SK-N-SH (cell line): ENCODE measurements around the gene MLIP. TPM values are rescaled to one million over a fixed set of nuclear protein-coding genes. Genes with fewer than 3 reads are reported as not detected.
"Not testable (repeated sequence)": the region's sequence is repeated elsewhere in the genome, so short reads cannot be mapped to it uniquely, and the experiment has no call there.

Experiments
- CTCF ChIA-PET: fragments of 300-600, 350-600 bp; formaldehyde crosslinking; extraction: SDS; loops from one replicate; lab custom pipeline; 2021; lab: Yijun Ruan, JAX
- POLR2A ChIA-PET: fragments of 350-600 bp; sonication (Branson Sonifier 250); formaldehyde crosslinking; extraction: SDS; loops from one replicate; lab custom pipeline; 2020; ENCODE audit warnings: antibody characterized with exemption, inconsistent platforms; lab: Yijun Ruan, JAX
- DNase-seq: peaks from one replicate; pipeline ENCODE4 v3.0.0; 2012
- H2AFZ ChIP-seq: fragments of 200-600 bp; sonication (generic); 2 replicates; pipeline ENCODE4 v1.8.1; 2016; ENCODE audit warnings: antibody characterized with exemption, mild to moderate bottlenecking, low read depth
- H3F3A ChIP-seq: fragments of 200-600 bp; sonication (generic); replicated peaks from 2 replicates; pipeline ENCODE3; 2016; ENCODE audit warnings: antibody characterized with exemption, mild to moderate bottlenecking; ENCODE audit not compliant: insufficient read depth
- H3K27ac ChIP-seq, 2 experiments: fragments of 200-500 bp in 1 of 2; fragments of 200-600 bp in 1 of 2; sonication (Bioruptor generic) in 1 of 2; sonication (generic), shearing (Covaris generic) in 1 of 2; 2 replicates each; pipeline versions ENCODE4 v1.5.1 to v1.6.1; 2014 to 2016; ENCODE audit warnings: low read depth in 2 of 2, inconsistent platforms in 1 of 2, low read length in 1 of 2, mild to moderate bottlenecking in 1 of 2, mixed read lengths in 1 of 2
- H3K27me3 ChIP-seq: fragments of 200-600 bp; sonication (generic), shearing (Covaris generic); 2 replicates; pipeline ENCODE4 v1.6.1; 2016; ENCODE audit warnings: mixed run types; ENCODE audit not compliant: insufficient read depth
- H3K36me3 ChIP-seq, 2 experiments: fragments of 200-500 bp in 1 of 2; fragments of 200-600 bp in 1 of 2; sonication (Bioruptor generic) in 1 of 2; sonication (generic) in 1 of 2; replicated peaks in 1 of 2; 2 replicates each; pipeline versions ENCODE3 to v1.5.1; 2014 to 2016; ENCODE audit warnings: low read length in 1 of 2, mild to moderate bottlenecking in 1 of 2; ENCODE audit not compliant: insufficient read depth in 2 of 2, control insufficient read depth in 1 of 2
- H3K4me1 ChIP-seq, 2 experiments: fragments of 200-500 bp in 1 of 2; fragments of 200-600 bp in 1 of 2; sonication (Bioruptor generic) in 1 of 2; sonication (generic), shearing (Covaris generic) in 1 of 2; 2 replicates each; pipeline versions ENCODE4 v1.5.1 to v1.6.1; 2014 to 2016; ENCODE audit warnings: low read depth in 1 of 2, low read length in 1 of 2, mixed run types in 1 of 2; ENCODE audit not compliant: insufficient read depth in 2 of 2, control insufficient read depth in 1 of 2
- H3K4me2 ChIP-seq: fragments of 200-600 bp; sonication (generic), shearing (Covaris generic); 2 replicates; pipeline ENCODE4 v1.6.1; 2017; ENCODE audit warnings: mixed run types
- H3K4me3 ChIP-seq, 2 experiments: fragments of 200-500 bp in 1 of 2; fragments of 200-600 bp in 1 of 2; sonication (Bioruptor generic) in 1 of 2; sonication (generic), shearing (Covaris generic) in 1 of 2; 2 replicates each; pipeline versions ENCODE4 v1.5.1 to v1.8.1; 2014 to 2016; ENCODE audit warnings: low read depth in 2 of 2, inconsistent platforms in 1 of 2, low read length in 1 of 2, mild to moderate bottlenecking in 1 of 2, mixed read lengths in 1 of 2, moderate library complexity in 1 of 2
- H3K79me2 ChIP-seq: fragments of 200-600 bp; sonication (generic); 2 replicates; pipeline ENCODE4 v1.8.1; 2017; ENCODE audit warnings: mild to moderate bottlenecking; ENCODE audit not compliant: insufficient read depth
- H3K9ac ChIP-seq: fragments of 200-600 bp; sonication (generic); 2 replicates; pipeline ENCODE4 v1.6.1; 2017; ENCODE audit warnings: mixed run types
- H3K9me2 ChIP-seq: fragments of 200-600 bp; sonication (generic); 2 replicates; pipeline ENCODE4 v1.6.1; 2017; ENCODE audit warnings: mixed run types
- H3K9me3 ChIP-seq: fragments of 200-600 bp; sonication (generic); 2 replicates; pipeline ENCODE4 v1.6.1; 2017; ENCODE audit warnings: mixed run types, mild to moderate bottlenecking, moderate library complexity
- H4K20me1 ChIP-seq: fragments of 200-600 bp; sonication (generic); 2 replicates; pipeline ENCODE4 v1.6.1; 2017; ENCODE audit warnings: mild to moderate bottlenecking, mixed run types; ENCODE audit not compliant: insufficient read depth
- CHD2 ChIP-seq: fragments of 150-350 bp; IDR thresholded peaks from 2 replicates; pipeline ENCODE4 v1.6.1; 2018; ENCODE audit warnings: low read length; ENCODE audit not compliant: partially characterized antibody
- FOXJ3 ChIP-seq: sonication (generic); formaldehyde crosslinking; IDR thresholded peaks from 2 replicates; pipeline ENCODE4 v1.5.1; 2020; ENCODE audit warnings: mild to moderate bottlenecking, missing genetic modification reagents
- GATA2 ChIP-seq: sonication (generic); formaldehyde crosslinking; IDR thresholded peaks from 2 replicates; pipeline ENCODE4 v1.5.0; 2020; ENCODE audit warnings: mild to moderate bottlenecking, missing genetic modification reagents
- MAX ChIP-seq: IDR thresholded peaks from 2 replicates; pipeline ENCODE4 v1.4.0; 2012; ENCODE audit warnings: low read depth
- POLR2AphosphoS5 ChIP-seq: IDR thresholded peaks from 2 replicates; pipeline ENCODE4 v1.6.1; 2012; ENCODE audit warnings: low read depth, low read length
- RAD21 ChIP-seq: IDR thresholded peaks from 2 replicates; pipeline ENCODE4 v1.6.1; 2012; ENCODE audit warnings: mild to moderate bottlenecking, low read length
- RFX5 ChIP-seq: IDR thresholded peaks from 2 replicates; pipeline ENCODE4 v1.6.1; 2012; ENCODE audit warnings: mild to moderate bottlenecking, improper control_type of control experiment, low read length
- RXRA ChIP-seq: IDR thresholded peaks from 2 replicates; pipeline ENCODE4 v1.4.0; 2012; ENCODE audit warnings: low read depth, mild to moderate bottlenecking, borderline replicate concordance
- SIN3A ChIP-seq: IDR thresholded peaks from 2 replicates; pipeline ENCODE4 v1.6.1; 2012; ENCODE audit warnings: low read depth, mild to moderate bottlenecking, low read length, moderate library complexity, borderline replicate concordance
- TAF1 ChIP-seq: IDR thresholded peaks from 2 replicates; pipeline ENCODE4 v1.6.1; 2012; ENCODE audit warnings: low read depth, mild to moderate bottlenecking, low read length, moderate library complexity, borderline replicate concordance
- TCF12 ChIP-seq: IDR thresholded peaks from 2 replicates; pipeline ENCODE4 v1.4.0; 2012
- TEAD4 ChIP-seq: IDR thresholded peaks from 2 replicates; pipeline ENCODE4 v1.4.0; 2012; ENCODE audit warnings: mild to moderate bottlenecking, borderline replicate concordance; ENCODE audit not compliant: insufficient read depth
- YY1 ChIP-seq: IDR thresholded peaks from 2 replicates; pipeline ENCODE4 v1.4.0; 2012; ENCODE audit warnings: low read depth, mild to moderate bottlenecking
- WGBS: methylation state at CpG from one replicate; pipeline ENCODE4 v1.1.6; 2017; ENCODE audit warnings: low lambda C conversion rate; 5-methylcytosine and 5-hydroxymethylcytosine counted together
- polyA plus RNA-seq, 3 experiments: library from polyadenylated mRNA; depleted of rRNA; stranded (reverse); fragments of >200 nt; gene quantifications; 2 replicates each; pipeline ENCODE4 v1.2.3, GENCODE V29; 2012
- TF ChIP-seq, protein P1 (sequence below): IDR thresholded peaks from 2 replicates; pipeline ENCODE4; 2012
- TF ChIP-seq, protein P2 (sequence below): fragments of 150-350 bp; IDR thresholded peaks from 2 replicates; pipeline ENCODE4 v1.6.1; 2016; ENCODE audit warnings: mild to moderate bottlenecking, low read depth, low read length
- TF ChIP-seq, protein P3 (sequence below): IDR thresholded peaks from 2 replicates; pipeline ENCODE4 v1.4.0; 2012; ENCODE audit warnings: low read depth, borderline replicate concordance
- TF ChIP-seq, protein P4 (sequence below): IDR thresholded peaks from 2 replicates; pipeline ENCODE4 v1.4.0; 2012; ENCODE audit warnings: low read depth, borderline replicate concordance

MLIP gene
- polyA plus RNA-seq, 1 of the 3 experiments (the other 2 are of a cell fraction), result not detected

DNA sequence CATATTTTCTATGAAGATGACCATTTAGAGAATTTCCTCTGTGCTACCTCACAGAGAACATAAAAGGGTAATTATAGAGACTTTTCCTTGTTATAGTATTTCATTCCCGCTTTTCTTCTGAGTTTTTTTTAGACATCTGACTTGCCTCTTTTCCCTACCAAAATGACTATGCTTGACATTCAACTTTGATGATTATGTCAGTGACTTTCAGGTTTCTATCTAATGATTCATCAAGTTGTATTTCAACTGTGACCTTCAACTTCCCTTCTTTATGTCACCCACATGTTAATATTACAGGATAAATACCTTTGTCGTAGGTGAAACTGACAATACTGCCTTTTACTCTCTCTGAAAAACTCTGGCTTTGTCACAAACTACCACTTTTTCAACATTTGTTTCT, 95.3 kb downstream of the MLIP start:
- no peak overlapping the region for H2AFZ ChIP-seq
- WGBS, result 6% methylated on average over 2 of the region's 2 CpGs
- TF ChIP-seq RXRA, result no peak
- TF ChIP-seq, protein P1, sequence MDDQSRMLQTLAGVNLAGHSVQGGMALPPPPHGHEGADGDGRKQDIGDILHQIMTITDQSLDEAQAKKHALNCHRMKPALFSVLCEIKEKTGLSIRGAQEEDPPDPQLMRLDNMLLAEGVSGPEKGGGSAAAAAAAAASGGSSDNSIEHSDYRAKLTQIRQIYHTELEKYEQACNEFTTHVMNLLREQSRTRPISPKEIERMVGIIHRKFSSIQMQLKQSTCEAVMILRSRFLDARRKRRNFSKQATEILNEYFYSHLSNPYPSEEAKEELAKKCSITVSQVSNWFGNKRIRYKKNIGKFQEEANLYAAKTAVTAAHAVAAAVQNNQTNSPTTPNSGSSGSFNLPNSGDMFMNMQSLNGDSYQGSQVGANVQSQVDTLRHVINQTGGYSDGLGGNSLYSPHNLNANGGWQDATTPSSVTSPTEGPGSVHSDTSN, result no peak
- TF ChIP-seq, protein P2, sequence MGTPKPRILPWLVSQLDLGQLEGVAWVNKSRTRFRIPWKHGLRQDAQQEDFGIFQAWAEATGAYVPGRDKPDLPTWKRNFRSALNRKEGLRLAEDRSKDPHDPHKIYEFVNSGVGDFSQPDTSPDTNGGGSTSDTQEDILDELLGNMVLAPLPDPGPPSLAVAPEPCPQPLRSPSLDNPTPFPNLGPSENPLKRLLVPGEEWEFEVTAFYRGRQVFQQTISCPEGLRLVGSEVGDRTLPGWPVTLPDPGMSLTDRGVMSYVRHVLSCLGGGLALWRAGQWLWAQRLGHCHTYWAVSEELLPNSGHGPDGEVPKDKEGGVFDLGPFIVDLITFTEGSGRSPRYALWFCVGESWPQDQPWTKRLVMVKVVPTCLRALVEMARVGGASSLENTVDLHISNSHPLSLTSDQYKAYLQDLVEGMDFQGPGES, result no peak
- no peak for TF ChIP-seq RAD21
- TF ChIP-seq, all 33 proteins: peak for 0
- H4K20me1 ChIP-seq, result no peaks in the 10 kb centered on the region
- no peaks in the 10 kb centered on the region for H3K9me3 ChIP-seq
- H3F3A ChIP-seq, result peaks cover 4% of the 10 kb centered on the region
- H3K4me3 ChIP-seq, result no peak overlapping the region
- H3K4me1 ChIP-seq, result no peaks in the 10 kb centered on the region
- H3K79me2 ChIP-seq, result no peaks in the 10 kb centered on the region
- ChIA-PET POLR2A (no interaction called here), CTCF (no interaction called here)
- no peaks in the 10 kb centered on the region for H3K9me2 ChIP-seq
- H3K27ac ChIP-seq, result no peak overlapping the region
- peaks cover 6% of the 10 kb centered on the region; the same call in 1 of the 2 replicates for H3K27me3 ChIP-seq
- H3K36me3 ChIP-seq, result no peaks in the 10 kb centered on the region
- H3K9ac ChIP-seq, result no peak overlapping the region
- DNase-seq, result no peak
- no peak overlapping the region for H3K4me2 ChIP-seq

DNA sequence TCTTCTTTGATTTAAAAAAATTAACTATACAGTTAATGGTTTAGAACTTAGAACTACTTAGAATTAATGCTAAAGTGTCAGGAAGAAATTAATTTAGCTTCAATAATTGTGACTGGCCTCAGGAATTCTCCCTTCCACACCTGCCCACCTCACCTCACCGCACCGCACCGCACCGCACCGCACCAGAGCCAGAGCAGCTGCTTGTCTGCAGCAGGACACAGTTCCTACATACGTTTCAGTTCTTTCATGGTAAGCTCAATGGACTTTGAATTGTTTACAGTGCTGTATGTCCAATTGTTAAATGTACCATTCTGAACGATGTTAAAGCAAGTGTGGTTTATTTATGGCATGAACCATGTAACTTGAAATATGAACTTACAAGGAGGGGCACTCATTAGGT, 98.7 kb downstream of the MLIP start:
- H3K36me3 ChIP-seq, H3K27ac ChIP-seq, CTCF ChIA-PET, H3K27me3 ChIP-seq, H3K9ac ChIP-seq, H3K79me2 ChIP-seq, POLR2A ChIA-PET, H3F3A ChIP-seq, H3K4me2 ChIP-seq, H3K9me2 ChIP-seq, DNase-seq, H4K20me1 ChIP-seq, H2AFZ ChIP-seq, H3K4me1 ChIP-seq, H3K9me3 ChIP-seq, H3K4me3 ChIP-seq: not testable (repeated sequence)
- 77% methylated on average over 6 of the region's 7 CpGs for WGBS

- Histone ChIP-seq H3K9ac (no peak overlapping the region), H3K4me2 (no peak overlapping the region), H2AFZ (no peak overlapping the region), H3K9me3 (no peaks in the 10 kb centered on the region), H4K20me1 (no peaks in the 10 kb centered on the region), H3K36me3 (no peaks in the 10 kb centered on the region), H3K27ac (no peak overlapping the region), H3K27me3 (no peaks in the 10 kb centered on the region), H3K9me2 (no peaks in the 10 kb centered on the region), H3K4me3 (no peak overlapping the region), H3K79me2 (no peaks in the 10 kb centered on the region), H3F3A (no peaks in the 10 kb centered on the region), H3K4me1 (no peaks in the 10 kb centered on the region)
- 13% methylated on average over 1 of the region's 1 CpG for WGBS
- no peak for TF ChIP-seq FOXJ3 (CRISPR knock-in tag)
- no peak for TF ChIP-seq TAF1
- TF ChIP-seq SIN3A, result no peak
- TF ChIP-seq TEAD4, result no peak
- TF ChIP-seq RFX5, result no peak
- TF ChIP-seq, protein P3, sequence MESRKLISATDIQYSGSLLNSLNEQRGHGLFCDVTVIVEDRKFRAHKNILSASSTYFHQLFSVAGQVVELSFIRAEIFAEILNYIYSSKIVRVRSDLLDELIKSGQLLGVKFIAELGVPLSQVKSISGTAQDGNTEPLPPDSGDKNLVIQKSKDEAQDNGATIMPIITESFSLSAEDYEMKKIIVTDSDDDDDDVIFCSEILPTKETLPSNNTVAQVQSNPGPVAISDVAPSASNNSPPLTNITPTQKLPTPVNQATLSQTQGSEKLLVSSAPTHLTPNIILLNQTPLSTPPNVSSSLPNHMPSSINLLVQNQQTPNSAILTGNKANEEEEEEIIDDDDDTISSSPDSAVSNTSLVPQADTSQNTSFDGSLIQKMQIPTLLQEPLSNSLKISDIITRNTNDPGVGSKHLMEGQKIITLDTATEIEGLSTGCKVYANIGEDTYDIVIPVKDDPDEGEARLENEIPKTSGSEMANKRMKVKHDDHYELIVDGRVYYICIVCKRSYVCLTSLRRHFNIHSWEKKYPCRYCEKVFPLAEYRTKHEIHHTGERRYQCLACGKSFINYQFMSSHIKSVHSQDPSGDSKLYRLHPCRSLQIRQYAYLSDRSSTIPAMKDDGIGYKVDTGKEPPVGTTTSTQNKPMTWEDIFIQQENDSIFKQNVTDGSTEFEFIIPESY, result no peak
- no peak for TF ChIP-seq POLR2AphosphoS5
- TF ChIP-seq MAX, result no peak
- TF ChIP-seq, protein P2, result no peak
- no peak for TF ChIP-seq YY1
- no peak for TF ChIP-seq TCF12
- TF ChIP-seq, protein P4, sequence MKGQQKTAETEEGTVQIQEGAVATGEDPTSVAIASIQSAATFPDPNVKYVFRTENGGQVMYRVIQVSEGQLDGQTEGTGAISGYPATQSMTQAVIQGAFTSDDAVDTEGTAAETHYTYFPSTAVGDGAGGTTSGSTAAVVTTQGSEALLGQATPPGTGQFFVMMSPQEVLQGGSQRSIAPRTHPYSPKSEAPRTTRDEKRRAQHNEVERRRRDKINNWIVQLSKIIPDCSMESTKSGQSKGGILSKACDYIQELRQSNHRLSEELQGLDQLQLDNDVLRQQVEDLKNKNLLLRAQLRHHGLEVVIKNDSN, result no peak
- TF ChIP-seq GATA2 (CRISPR knock-in tag), result no peak
- no peak for TF ChIP-seq CHD2
- ChIA-PET CTCF (interaction anchor here (0.9 kb wide), 1 partner anchor 31 kb away, joined by 3 read pairs; no protein-coding TSS in a partner anchor), POLR2A (no interaction called here)
- DNase-seq, result no peak
Measured at GRCh38 chr6:54214286-54214685, 103.0 kb downstream of the MLIP start.
